Left colon (tissue), 2 donors: ENCODE measurements around the gene SLX1A. TPM values are rescaled to one million over a fixed set of nuclear protein-coding genes. Genes with fewer than 3 reads are reported as not detected.
"Not testable (repeated sequence)": the region's sequence is repeated elsewhere in the genome, so short reads cannot be mapped to it uniquely, and the experiment has no call there.

Experiments
- ATAC-seq: fragments of 200-7000 bp; cut with Tn5 transposase; one replicate; pipeline ENCODE4 v1.9.1; 2020; ENCODE audit warnings: mild to moderate bottlenecking, moderate library complexity
- DNase-seq, 2 donors: peaks; one replicate each; pipeline ENCODE4 v3.0.0-alpha.2; 2020
- intact Hi-C, 2 donors: fragments of 100-400 bp; cut with DNase I in 1 of 2; cut with micrococcal nuclease in 1 of 2; formaldehyde crosslinking; loops; one replicate each; pipeline versions ENCODE4 v1.11.2 to v1.14.0; 2022; cut with DNase I, micrococcal nuclease
- long read RNA-seq: library from polyadenylated mRNA; unstranded; transcript quantifications from one replicate; pipeline ENCODE4 v2.0.0, GENCODE V29; 2021
- total RNA-seq, 2 donors: library from RNA; stranded (reverse); fragmentation: NEBNext Ultra II Directional; extraction: Animal tissue kit (Norgen Biotek cat#: 25700); gene quantifications; one replicate each; pipeline ENCODE4 v1.2.1, GENCODE V29; 2021
- donor health status: DM: no; HTN: no; CAD: no.
- donor health status: DM: yes; HTN: yes; CAD: no.

Gene SLX1A
- total RNA-seq: 10 to 100 TPM; 84.5 to 86.9 TPM
- long read RNA-seq, transcript SLX1A-201 (6 exons, 1,091 nt): major isoform, 52 of 63 reads
- long read RNA-seq, transcript SLX1A-206 (5 exons, 1,558 nt): minor isoform, 5 of 63 reads
- long read RNA-seq, partial matches to known transcripts: 5 of 63 reads
- long read RNA-seq, other reads (novel, unspliced or antisense): 1 of 63 reads

DNA sequence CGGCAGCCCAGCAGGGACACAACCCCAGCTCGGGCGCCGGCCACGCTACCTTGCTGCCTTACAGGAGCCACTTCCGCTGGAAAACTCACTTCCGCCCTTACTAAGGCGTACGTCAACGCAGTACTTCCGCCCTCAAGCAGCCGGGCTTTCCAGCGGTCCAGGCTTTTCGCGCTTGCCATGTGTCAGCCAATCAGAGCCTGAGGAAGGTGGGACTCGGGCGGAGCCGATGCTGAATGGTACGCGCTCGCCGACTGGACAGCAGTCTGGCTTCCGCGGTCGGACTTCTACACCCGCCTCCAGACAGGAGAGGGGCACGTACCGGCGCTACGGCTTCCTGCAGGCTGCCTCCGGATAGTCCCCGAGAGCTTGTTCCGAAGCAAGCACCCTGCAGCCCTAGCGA lies at the start of gene SLX1A, which contains the start of gene BOLA2B:
SLX1A (plus strand) TSS at position 261 of the 400 bp plus-strand sequence. CDS start 210 bp downstream, outside the sequence.
BOLA2B (minus strand) TSS at position 52 of the 400 bp plus-strand sequence. CDS start 71 bp downstream, outside the sequence.
- intact Hi-C loops, DNase-seq: not testable (repeated sequence)
- peak; percentile 82 for ATAC-seq

DNA sequence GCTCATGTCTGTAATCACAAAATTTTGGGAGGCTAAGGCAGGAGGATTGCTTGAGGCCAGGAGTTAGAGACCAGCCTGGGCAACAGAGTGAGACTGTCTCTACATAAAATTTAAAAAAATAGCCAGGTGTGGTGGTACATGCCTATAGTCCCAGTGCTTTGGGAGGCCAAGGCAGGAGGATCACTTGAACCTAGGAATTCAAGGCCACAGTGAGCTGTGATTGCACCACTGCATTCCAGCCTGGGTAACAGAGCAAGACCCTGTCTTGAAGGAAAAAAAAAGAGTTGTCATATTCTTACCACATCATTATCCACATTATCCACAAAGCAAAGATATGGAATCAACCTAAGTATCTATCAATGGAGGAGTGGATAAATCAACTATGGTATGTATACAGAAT lies 49.7 kb upstream of the SLX1A start:
- ATAC-seq (no peak), DNase-seq (no peak)
- intact Hi-C loops: no loop called here

DNA sequence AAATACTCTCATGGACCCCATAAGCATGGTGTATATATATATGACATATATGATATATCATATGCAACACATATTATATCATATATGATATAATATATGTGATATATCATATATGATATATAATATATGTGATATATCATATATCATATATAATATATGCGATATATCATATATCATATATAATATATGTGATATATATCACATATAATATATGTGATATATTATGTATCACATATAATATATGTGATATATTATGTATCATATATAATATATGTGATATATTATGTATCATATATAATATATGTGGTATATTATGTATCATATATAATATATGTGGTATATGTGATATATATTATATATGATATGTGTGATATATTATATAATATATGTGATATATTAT lies 48.8 kb upstream of the SLX1A start:
- ATAC-seq: no peak
- no peak for DNase-seq
- intact Hi-C loops: no loop called here

DNA sequence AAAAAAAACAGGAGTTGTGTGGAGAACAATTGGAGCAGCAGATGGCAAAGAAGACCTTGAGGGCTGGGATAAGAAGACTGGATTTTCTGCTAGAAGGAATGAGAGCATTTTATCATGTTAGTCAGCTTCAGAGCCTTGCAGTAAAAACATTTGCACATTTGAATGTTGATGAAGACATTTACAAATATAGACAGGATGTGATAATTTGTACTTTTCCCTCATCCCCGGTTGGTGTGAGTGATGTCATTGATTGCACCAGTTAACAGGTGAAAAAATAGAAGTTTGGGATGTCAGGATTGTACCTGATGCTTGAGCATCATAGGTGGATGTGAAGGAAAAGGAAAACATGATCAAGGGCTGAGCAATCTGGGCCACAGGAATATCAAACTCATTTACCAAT lies 48.0 kb upstream of the SLX1A start:
- no peak for ATAC-seq
- intact Hi-C loops: no loop called here
- DNase-seq: no peak

DNA sequence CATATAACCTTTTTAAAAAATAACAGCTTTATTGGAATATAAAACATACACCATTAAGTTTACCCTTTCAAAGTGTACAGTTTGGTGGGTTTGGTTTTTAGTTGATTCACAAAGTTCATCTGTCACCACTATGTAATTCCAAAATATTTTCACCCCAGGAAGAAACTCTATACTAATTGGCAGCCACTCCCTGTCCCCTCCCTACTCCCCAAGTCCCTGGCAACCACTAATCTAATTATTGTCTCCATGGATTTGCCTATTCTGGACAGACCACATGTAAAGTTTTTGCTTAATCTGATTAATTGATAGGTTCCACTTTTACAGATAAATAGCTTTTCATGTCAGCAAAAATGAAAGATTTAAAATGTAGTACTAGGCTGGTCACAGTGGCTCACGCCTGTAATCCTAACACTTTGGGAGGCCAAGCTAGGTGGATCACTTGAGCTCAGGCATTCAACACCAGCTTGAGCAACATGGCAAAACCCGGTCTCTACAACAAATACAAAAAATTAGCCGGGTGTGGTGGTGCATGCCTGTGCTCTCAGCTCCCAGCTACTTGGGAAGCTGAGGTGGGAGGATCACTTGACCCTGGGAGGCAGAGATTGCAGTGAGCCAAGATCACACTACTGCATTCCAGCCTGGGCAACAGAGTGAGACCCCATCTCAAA lies 45.7 kb upstream of the SLX1A start:
- intact Hi-C loops: no loop called here
- ATAC-seq: no peak

DNA sequence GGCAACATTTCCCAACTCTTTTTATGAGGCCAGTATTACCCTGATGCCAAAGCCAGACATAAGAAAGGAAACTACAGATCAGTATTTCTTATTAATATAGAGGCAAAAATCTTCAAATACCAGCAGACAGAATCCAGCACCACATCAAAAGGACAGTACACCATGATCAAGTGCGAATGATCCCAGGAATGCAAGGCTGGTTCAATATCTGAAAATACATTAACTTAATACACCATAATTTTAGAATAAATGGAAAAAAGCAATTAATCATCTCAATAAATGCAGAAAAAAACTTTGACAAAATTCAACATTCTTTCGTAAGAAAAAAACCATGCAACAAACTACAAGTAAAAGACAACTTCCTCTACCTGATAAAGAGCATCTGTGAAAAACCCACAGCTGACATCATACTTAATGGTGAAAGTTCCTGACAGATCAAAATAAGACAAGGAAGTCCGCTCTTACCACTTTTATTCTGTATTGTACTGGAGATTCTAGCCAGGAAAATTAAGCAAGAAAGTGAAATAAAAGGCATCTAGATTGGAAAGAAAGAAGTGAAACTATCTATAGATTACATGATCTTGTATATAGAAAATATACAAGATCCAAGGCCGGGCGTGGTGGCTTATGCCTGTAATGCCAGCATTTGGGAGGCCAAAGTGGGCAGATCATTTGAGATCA lies 44.3 kb upstream of the SLX1A start:
- intact Hi-C loops: no loop called here
- DNase-seq (no peak), ATAC-seq (no peak)

More for the DNA sequence above, 45.7 kb upstream of the SLX1A start:
- DNase-seq: no peak

DNA sequence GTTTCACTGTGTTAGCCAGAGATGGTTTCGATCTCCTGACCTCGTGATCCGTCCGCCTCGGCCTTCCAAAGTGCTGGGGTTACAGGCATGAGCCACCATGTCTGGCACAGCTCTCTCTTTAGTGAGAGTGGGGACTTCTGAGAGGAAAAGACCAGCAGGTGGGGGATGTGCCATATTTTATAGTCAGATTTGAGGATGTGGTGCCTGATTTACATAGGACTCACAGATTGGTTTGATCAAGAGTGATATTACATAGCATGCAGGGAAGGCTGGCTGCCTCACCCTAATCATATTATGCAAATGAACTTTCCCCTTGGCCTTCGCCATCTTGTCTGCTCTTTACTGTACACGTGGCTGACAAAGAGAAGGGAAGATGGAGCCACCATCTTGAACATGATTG lies 42.6 kb upstream of the SLX1A start:
- intact Hi-C loops: no loop called here
- no peak for ATAC-seq

DNA sequence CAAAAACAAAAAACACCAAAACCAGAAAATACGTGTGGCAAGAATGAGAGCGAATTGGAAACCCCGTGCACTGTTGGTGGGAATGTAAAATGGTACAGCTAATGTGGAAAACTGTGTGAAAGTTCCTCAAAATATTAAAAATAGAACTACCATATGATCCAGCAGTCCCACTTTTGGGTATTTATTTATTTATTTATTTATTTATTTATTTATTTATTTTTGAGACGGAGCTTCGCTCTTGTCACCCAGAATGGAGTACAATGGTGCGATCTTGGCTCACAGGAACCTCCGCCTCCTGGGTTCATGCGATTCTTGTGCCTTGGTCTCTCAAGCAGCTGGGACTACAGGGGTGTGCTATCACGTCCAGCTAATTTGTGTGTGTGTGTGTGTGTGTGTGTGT lies 41.2 kb upstream of the SLX1A start:
- ATAC-seq (no peak), DNase-seq (no peak)
- intact Hi-C loops: no loop called here

More for the DNA sequence above, 42.6 kb upstream of the SLX1A start:
- no peak for DNase-seq

DNA sequence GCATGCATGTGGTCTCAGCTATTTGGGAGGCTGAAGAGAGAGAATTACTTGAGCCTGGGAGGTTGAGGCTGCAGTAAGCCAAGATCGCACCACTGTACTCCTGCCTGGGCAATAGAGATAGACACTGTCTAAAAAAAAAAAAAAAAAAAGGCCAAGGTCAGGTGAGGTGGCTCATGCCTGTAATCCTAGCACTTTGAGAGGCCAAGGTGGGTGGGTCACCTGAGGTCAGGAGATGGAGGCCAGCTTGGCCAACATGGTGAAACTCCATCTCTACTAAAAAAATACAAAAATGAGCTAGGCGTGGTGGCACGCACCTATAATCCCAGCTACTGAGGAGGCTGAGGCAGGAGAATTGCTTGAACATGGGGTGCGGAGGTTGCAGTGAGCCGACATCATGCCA lies 38.5 kb upstream of the SLX1A start:
- ATAC-seq (no peak), DNase-seq (no peak)
- intact Hi-C loops: no loop called here

DNA sequence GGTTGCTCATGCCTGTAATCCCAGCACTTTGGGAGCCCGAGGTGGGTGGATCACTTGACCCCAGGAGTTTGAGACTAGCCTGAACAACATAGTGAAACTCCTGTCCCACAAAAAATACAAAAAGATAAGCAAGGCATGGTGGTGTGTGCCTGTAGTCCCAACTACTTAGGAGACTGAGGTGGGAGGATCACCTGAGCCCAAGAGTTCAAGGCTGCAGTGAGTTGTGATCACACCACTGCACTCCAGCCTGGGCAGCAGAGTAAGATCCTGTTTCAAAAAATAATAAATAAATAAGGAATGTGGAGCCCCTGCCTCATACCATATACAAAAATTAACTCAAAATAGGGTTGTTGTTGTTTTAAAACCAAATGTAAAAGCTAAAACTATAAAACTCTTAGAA lies 36.5 kb upstream of the SLX1A start:
- DNase-seq: no peak
- no peak for ATAC-seq
- intact Hi-C loops: no loop called here

DNA sequence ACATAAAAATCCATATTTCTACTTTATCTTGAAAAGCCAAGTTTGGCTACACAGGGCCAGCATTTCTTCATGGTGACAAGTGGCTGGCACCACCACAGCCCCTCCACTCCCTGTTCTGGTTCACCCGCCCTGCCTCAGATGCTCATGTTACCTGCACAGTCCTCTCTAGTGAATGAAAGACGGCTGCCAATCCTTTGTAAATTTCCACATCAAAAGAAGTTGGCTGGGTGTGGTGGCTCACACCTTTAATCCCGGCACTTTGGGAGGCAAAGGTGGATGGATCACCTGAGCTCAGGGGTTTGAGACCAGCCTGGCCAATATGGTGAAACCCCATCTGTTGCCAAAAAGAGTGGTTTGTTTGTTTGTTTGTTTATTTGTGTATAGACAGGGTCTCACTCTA lies 30.1 kb upstream of the SLX1A start:
- ATAC-seq: no peak
- DNase-seq: no peak
- intact Hi-C loops: no loop called here

DNA sequence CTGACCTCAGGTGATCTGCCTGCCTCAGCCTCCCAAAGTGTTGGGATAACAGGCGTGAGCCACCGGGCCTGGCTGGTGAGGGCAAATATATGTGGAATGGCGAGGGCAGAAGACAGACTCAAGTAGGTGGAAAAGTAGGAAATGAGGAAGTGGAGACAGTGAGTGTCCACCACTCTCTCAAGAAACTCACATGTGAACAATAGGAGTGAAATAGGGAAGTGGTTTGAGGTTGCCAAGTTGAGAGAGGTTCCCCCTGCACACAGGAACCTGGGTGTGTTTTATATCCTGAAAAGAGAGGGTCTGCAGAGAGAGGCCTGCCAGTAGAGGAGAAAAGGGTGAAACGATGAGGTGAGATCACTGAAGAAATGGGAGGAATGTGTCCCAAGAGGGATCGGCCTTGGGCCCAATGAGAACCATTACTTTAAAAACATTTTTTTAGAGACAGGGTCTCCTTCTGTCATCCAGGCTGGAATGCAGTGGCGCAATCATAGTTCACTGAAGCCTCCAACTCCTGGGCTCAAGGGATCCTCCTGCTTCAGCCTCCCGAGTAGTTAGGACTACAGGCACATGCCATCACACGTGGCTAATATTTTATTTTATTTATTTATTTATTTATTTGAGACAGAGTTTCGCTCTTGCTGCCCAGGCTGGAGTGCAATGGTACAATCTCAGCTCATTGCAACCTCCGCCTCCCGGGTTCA lies 27.3 kb upstream of the SLX1A start:
- intact Hi-C loops: no loop called here
- peak; percentile 36 for ATAC-seq
- DNase-seq: no peak

DNA sequence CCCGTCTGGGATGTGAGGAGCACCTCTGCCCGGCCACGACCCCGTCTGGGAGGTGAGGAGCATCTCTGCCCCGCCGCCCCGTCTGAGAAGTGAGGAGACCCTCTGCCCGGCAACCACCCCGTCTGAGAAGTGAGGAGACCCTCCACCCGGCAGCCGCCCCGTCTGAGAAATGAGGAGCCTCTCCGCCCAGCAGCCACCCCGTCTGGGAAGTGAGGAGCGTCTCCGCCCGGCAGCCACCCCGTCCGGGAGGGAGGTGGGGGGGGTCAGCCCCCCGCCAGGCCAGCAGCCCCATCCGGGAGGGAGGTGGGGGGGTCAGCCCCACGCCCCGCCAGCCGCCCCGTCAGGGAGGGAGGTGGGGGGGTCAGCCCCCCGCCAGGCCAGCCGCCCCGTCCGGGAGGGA lies 24.9 kb upstream of the SLX1A start:
- ATAC-seq, DNase-seq, intact Hi-C loops: not testable (repeated sequence)

DNA sequence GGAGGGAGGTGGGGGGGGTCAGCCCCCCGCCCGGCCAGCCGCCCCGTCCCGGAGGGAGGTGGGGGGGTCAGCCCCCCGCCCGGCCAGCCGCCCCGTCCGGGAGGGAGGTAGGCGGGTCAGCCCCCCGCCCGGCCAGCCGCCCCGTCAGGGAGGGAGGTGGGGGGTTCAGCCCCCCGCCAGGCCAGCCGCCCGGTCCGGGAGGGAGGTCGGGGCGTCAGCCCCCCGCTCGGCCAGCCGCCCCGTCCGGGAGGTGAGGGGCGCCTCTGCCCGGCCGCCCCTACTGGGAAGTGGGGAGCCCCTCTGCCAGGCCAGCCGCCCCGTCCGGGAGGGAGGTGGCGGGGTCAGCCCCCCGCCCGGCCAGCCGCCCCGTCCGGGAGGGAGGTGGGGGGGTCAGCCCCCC lies 24.3 kb upstream of the SLX1A start:
- ATAC-seq, DNase-seq, intact Hi-C loops: not testable (repeated sequence)

DNA sequence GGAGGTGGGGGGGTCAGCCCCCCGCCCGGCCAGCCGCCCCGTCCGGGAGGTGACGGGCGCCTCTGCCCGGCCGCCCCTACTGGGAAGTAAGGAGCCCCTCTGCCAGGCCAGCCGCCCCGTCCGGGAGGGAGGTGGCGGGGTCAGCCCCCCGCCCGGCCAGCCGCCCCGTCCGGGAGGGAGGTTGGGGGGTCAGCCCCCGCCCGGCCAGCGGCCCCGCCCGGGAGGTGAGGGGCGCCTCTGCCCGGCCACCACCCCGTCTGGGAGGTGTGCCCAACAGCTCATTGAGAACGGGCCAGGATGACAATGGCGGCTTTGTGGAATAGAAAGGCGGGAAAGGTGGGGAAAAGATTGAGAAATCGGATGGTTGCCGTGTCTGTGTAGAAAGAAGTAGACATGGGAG lies 23.5 kb upstream of the SLX1A start:
- intact Hi-C loops, DNase-seq, ATAC-seq: not testable (repeated sequence)

DNA sequence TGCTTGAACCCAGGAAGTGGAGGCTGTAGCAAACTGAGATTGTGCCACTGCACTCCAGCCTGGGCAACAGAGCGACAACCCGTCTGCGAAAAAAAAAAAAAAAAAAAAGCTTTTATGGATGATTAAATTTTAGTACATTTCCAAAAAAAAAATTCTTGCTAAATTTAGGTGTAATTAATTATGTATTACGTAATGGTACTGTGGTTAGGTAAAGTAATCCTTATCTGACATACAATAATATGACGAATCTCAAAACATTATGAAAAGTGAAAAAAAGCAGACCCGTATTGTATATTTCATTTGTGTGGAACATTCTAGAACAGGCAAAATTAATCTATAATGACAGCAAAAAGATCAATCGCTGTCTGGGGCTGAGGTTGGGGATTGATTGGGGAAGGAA lies 20.6 kb upstream of the SLX1A start:
- DNase-seq: no peak
- intact Hi-C loops: no loop called here
- no peak for ATAC-seq

DNA sequence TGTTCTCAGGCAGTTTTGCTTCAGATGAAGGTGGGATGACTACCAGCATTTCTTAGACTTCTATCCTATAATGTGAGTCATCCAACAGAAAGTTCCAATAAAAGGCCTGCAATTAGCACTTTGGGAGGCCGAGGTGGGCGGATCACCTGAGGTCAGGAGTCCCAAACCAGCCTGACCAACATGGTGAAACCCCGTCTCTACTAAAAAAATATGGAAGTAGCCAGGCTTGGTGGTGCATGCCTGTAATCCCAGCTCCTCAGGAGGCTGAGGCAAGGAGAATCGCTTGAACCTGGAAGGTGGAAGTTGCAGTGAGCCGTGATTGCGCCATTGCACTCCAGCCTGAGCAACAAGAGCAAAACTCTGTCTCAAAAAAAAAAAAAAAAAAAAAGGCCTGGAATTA lies 16.8 kb upstream of the SLX1A start:
- ATAC-seq, intact Hi-C loops, DNase-seq: not testable (repeated sequence)

DNA sequence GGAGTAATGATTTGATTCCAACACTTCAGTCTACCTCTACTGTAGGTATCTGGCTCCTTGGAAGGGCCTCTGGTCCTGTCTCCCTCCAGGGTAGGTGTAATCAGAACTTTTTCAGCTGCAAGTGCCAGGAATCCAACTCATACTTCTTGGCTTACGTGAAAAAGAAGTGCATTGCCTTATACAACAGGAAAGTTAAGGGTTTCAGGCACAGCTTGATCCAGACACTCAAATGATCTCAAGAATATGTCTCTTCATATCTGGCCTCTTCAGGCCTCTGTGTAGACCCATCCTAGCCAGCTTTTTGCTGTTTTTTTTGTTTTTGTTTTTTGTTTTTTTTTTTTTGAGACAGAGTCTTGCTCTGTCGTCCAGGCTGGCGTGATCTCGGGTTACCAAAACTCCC lies 14.5 kb upstream of the SLX1A start:
- no peak for ATAC-seq
- DNase-seq: no peak
- intact Hi-C loops: no loop called here

DNA sequence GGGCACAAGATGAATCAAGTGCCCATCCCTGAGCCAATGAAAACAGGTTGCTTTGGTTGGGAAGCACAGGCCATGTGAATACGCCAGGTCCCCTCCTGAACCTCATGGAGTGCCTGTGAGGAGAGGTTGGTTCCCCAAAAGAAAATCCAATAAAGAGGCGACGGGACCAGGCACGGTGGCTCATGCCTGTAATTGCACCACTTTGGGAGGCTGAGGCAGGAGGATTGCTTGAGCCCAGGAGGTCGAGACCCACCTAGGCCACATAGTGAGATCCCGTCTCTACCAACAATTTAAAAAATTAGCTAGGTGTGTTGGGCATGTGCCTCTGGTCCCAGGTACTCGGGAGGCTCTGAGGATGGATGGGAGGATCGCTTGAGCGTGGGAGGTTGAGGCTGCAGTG lies 13.7 kb upstream of the SLX1A start:
- no peak for ATAC-seq
- intact Hi-C loops: no loop called here
- no peak for DNase-seq

DNA sequence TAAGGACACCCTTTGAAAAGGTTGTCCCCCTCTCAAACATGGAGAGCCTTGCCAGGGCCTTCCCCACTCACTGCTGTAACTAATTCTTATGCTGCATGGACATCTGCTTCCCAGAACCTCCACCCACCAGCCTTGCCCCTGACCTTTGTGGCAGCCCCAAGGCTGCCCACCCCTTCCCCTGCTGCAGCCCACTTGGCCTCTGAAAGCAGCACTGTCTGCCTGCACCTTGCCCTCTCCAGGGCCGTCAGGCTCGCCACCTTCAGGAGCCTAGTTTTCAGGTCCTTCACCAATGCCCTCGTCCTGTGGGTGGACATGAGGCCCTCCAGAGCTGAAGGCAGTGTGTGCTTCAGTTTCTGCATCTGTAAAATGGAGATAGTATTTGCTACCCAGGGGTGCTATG lies 12.9 kb upstream of the SLX1A start:
- no peak for ATAC-seq
- no peak for DNase-seq
- intact Hi-C loops: no loop called here
